ENCODE measurements around the gene CTNNA3.

The CTNNA3 gene

DNA sequence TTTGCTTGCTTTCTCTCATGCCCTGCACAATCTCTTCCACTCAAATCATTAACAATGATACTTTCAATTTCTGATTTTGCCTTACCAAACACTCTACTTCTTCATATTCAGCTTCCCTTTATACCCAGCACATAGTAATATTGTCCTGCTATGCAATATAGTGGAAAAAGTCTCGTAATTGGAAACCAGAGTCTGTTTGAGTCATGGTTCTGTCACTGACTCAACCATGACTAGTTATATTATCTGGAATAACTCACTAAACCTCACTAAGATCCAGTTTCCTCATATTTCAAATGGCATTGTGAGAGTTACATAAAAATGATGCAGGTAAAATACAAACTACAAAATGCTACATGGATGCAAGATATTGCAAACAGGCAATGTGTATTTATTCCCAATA lies 868.6 kb downstream of the CTNNA3 start:
- H3K4me1 ChIP-seq (ENCODE audit: control insufficient read depth, insufficient read depth, low read length, poor library complexity, severe bottlenecking) = no peaks in the 10 kb centered on the region
- no peaks in the 10 kb centered on the region for H3K27me3 ChIP-seq (replicated peaks; ENCODE audit: control insufficient read depth, insufficient read depth, low read length, poor library complexity, severe bottlenecking)
- no peaks in the 10 kb centered on the region for H3K9me3 ChIP-seq (ENCODE audit: control insufficient read depth, low read length)
- H3K27ac ChIP-seq (ENCODE audit: insufficient read depth, low read length, poor library complexity, severe bottlenecking) = no peak overlapping the region
- DNase-seq = no peak
- H3K4me3 ChIP-seq (ENCODE audit: insufficient read depth, low read depth, low read length, poor library complexity, severe bottlenecking) = no peak overlapping the region
- H3K36me3 ChIP-seq (ENCODE audit: control insufficient read depth, insufficient read depth, low read length) = no peaks in the 10 kb centered on the region

- no peaks in the 10 kb centered on the region for H3K36me3 ChIP-seq (ENCODE audit: control insufficient read depth, insufficient read depth, low read length)
- no peak for DNase-seq
- no peaks in the 10 kb centered on the region for H3K9me3 ChIP-seq (ENCODE audit: control insufficient read depth, low read length)
These were observed 872.7 kb downstream of the CTNNA3 start for GRCh38 chr10:66823301-66823700.

DNA sequence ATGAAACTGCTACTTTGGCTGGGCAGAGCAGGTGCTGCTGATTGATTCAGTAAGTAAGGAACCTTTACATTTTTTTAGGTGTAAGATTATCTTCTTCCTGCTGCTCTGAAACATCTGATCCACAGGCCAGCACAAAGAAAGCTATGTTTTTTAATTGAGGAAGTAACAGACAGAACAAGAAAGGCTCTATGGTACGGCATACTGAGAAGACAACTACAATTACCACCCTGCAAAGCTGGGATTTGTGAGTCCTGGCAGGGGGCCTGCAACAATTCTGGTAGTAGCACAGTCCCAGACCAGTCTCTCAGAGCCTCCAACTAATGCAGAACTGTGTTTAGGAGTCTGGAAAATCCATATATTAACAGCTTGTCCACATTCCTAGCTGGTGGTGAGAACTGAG lies 873.2 kb downstream of the CTNNA3 start:
- Histone ChIP-seq H3K27ac (ENCODE audit: insufficient read depth, low read length, poor library complexity, severe bottlenecking) (no peak overlapping the region), H3K27me3 (replicated peaks; ENCODE audit: control insufficient read depth, insufficient read depth, low read length, poor library complexity, severe bottlenecking) (no peaks in the 10 kb centered on the region), H3K4me3 (ENCODE audit: insufficient read depth, low read depth, low read length, poor library complexity, severe bottlenecking) (no peak overlapping the region), H3K9me3 (ENCODE audit: control insufficient read depth, low read length) (no peaks in the 10 kb centered on the region), H3K4me1 (ENCODE audit: control insufficient read depth, insufficient read depth, low read length, poor library complexity, severe bottlenecking) (no peaks in the 10 kb centered on the region), H3K36me3 (ENCODE audit: control insufficient read depth, insufficient read depth, low read length) (no peaks in the 10 kb centered on the region)
- no peak for DNase-seq

More at GRCh38 chr10:66823301-66823700, 872.7 kb downstream of the CTNNA3 start:
- H3K4me3 ChIP-seq (ENCODE audit: insufficient read depth, low read depth, low read length, poor library complexity, severe bottlenecking) = no peak overlapping the region
- H3K4me1 ChIP-seq (ENCODE audit: control insufficient read depth, insufficient read depth, low read length, poor library complexity, severe bottlenecking) = no peaks in the 10 kb centered on the region
- no peaks in the 10 kb centered on the region for H3K27me3 ChIP-seq (replicated peaks; ENCODE audit: control insufficient read depth, insufficient read depth, low read length, poor library complexity, severe bottlenecking)
- H3K27ac ChIP-seq (ENCODE audit: insufficient read depth, low read length, poor library complexity, severe bottlenecking) = no peak overlapping the region

- no peak overlapping the region for H3K27ac ChIP-seq (ENCODE audit: insufficient read depth, low read length, poor library complexity, severe bottlenecking)
- no peaks in the 10 kb centered on the region for H3K36me3 ChIP-seq (ENCODE audit: control insufficient read depth, insufficient read depth, low read length)
- no peaks in the 10 kb centered on the region for H3K4me1 ChIP-seq (ENCODE audit: control insufficient read depth, insufficient read depth, low read length, poor library complexity, severe bottlenecking)
- DNase-seq = no peak
- no peaks in the 10 kb centered on the region for H3K9me3 ChIP-seq (ENCODE audit: control insufficient read depth, low read length)
- no peaks in the 10 kb centered on the region for H3K27me3 ChIP-seq (replicated peaks; ENCODE audit: control insufficient read depth, insufficient read depth, low read length, poor library complexity, severe bottlenecking)
- no peak overlapping the region for H3K4me3 ChIP-seq (ENCODE audit: insufficient read depth, low read depth, low read length, poor library complexity, severe bottlenecking)
These were observed 876.3 kb downstream of the CTNNA3 start for GRCh38 chr10:66819691-66820090.

DNA sequence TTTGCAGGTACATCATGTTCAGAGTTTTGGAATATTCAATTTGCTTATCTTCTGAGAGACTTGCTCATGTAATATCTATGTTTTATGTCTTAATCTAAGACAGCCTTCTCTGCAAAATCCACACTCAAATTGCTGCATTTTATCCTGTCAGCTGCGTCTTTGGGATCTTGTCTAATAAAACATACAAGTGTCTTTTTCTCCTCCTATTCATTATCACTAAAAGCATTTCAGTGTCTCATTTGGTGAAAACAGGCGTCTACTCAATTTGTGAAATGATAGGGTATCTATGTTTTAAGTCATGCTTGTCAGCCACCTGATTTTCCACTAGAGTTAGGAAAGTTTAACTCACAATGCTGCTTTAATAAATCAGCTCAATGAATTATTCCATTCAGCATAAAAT lies 882.9 kb downstream of the CTNNA3 start:
- DNase-seq = no peak
- H3K27ac ChIP-seq (ENCODE audit: insufficient read depth, low read length, poor library complexity, severe bottlenecking) = no peak overlapping the region

DNA sequence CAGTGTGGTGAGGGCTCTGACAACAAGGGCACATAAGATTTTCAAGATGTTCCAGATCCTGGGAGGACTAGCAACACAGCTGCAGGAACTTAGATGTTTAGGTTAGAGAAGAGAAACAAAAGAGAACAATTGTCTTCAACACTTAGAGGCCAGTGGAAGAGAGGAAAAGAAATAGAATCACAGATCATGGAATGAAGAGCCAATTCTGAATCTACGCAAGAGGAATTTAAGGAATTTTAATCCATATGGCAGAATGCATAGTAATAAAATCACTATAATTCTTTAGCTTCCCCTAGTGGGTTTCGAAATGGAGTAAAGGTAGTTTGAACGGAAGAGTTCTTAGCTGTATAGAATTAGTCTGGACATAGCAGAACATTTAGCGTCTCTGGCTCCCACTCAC lies 884.8 kb downstream of the CTNNA3 start:
- Histone ChIP-seq H3K4me3 (ENCODE audit: insufficient read depth, low read depth, low read length, poor library complexity, severe bottlenecking) (no peak overlapping the region), H3K4me1 (ENCODE audit: control insufficient read depth, insufficient read depth, low read length, poor library complexity, severe bottlenecking) (no peaks in the 10 kb centered on the region), H3K27me3 (replicated peaks; ENCODE audit: control insufficient read depth, insufficient read depth, low read length, poor library complexity, severe bottlenecking) (no peaks in the 10 kb centered on the region), H3K36me3 (ENCODE audit: control insufficient read depth, insufficient read depth, low read length) (no peaks in the 10 kb centered on the region), H3K9me3 (ENCODE audit: control insufficient read depth, low read length) (no peaks in the 10 kb centered on the region), H3K27ac (ENCODE audit: insufficient read depth, low read length, poor library complexity, severe bottlenecking) (no peak overlapping the region)
- DNase-seq = no peak

More for the DNA sequence above, 882.9 kb downstream of the CTNNA3 start:
- Histone ChIP-seq H3K27me3 (replicated peaks; ENCODE audit: control insufficient read depth, insufficient read depth, low read length, poor library complexity, severe bottlenecking) (no peaks in the 10 kb centered on the region), H3K9me3 (ENCODE audit: control insufficient read depth, low read length) (no peaks in the 10 kb centered on the region), H3K4me1 (ENCODE audit: control insufficient read depth, insufficient read depth, low read length, poor library complexity, severe bottlenecking) (no peaks in the 10 kb centered on the region), H3K4me3 (ENCODE audit: insufficient read depth, low read depth, low read length, poor library complexity, severe bottlenecking) (no peak overlapping the region), H3K36me3 (ENCODE audit: control insufficient read depth, insufficient read depth, low read length) (no peaks in the 10 kb centered on the region)

GRCh38 chr10:66809402-66809801 lies 886.6 kb downstream of the CTNNA3 start:
- Histone ChIP-seq H3K9me3 (ENCODE audit: control insufficient read depth, low read length) (no peaks in the 10 kb centered on the region), H3K4me3 (ENCODE audit: insufficient read depth, low read depth, low read length, poor library complexity, severe bottlenecking) (no peak overlapping the region), H3K27ac (ENCODE audit: insufficient read depth, low read length, poor library complexity, severe bottlenecking) (no peak overlapping the region), H3K36me3 (ENCODE audit: control insufficient read depth, insufficient read depth, low read length) (no peaks in the 10 kb centered on the region), H3K4me1 (ENCODE audit: control insufficient read depth, insufficient read depth, low read length, poor library complexity, severe bottlenecking) (no peaks in the 10 kb centered on the region), H3K27me3 (replicated peaks; ENCODE audit: control insufficient read depth, insufficient read depth, low read length, poor library complexity, severe bottlenecking) (no peaks in the 10 kb centered on the region)
- no peak for DNase-seq

GRCh38 chr10:66805612-66806011 lies 890.4 kb downstream of the CTNNA3 start:
- H3K4me1 ChIP-seq (ENCODE audit: control insufficient read depth, insufficient read depth, low read length, poor library complexity, severe bottlenecking) = no peaks in the 10 kb centered on the region
- H3K9me3 ChIP-seq (ENCODE audit: control insufficient read depth, low read length) = no peaks in the 10 kb centered on the region
- H3K4me3 ChIP-seq (ENCODE audit: insufficient read depth, low read depth, low read length, poor library complexity, severe bottlenecking) = no peak overlapping the region
- no peak for DNase-seq
- H3K27me3 ChIP-seq (replicated peaks; ENCODE audit: control insufficient read depth, insufficient read depth, low read length, poor library complexity, severe bottlenecking) = no peaks in the 10 kb centered on the region
- no peak overlapping the region for H3K27ac ChIP-seq (ENCODE audit: insufficient read depth, low read length, poor library complexity, severe bottlenecking)
- no peaks in the 10 kb centered on the region for H3K36me3 ChIP-seq (ENCODE audit: control insufficient read depth, insufficient read depth, low read length)

- Histone ChIP-seq H3K27ac (ENCODE audit: insufficient read depth, low read length, poor library complexity, severe bottlenecking) (no peak overlapping the region), H3K36me3 (ENCODE audit: control insufficient read depth, insufficient read depth, low read length) (no peaks in the 10 kb centered on the region), H3K4me3 (ENCODE audit: insufficient read depth, low read depth, low read length, poor library complexity, severe bottlenecking) (no peak overlapping the region), H3K4me1 (ENCODE audit: control insufficient read depth, insufficient read depth, low read length, poor library complexity, severe bottlenecking) (no peaks in the 10 kb centered on the region), H3K27me3 (replicated peaks; ENCODE audit: control insufficient read depth, insufficient read depth, low read length, poor library complexity, severe bottlenecking) (no peaks in the 10 kb centered on the region), H3K9me3 (ENCODE audit: control insufficient read depth, low read length) (no peaks in the 10 kb centered on the region)
- DNase-seq = no peak
These were observed 891.0 kb downstream of the CTNNA3 start for GRCh38 chr10:66804962-66805361.

DNA sequence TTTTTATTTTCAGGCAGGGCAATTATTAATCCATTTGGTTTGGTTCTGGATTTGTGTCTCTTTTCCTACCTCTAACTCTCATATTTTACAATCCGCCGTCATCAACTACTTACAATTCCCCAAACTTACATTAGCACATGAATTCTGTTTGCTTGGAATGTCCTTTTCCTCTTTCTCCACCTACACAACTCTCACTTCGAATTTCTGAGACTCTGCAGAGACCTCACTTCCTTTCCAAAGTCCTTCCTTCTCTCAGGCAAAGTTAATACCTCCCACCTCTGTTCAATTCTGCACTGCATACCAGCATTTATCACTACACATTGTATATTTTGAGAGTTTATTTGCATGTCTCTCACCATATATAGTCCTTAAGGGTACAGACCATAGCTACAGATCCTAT lies 892.8 kb downstream of the CTNNA3 start:
- H3K4me3 ChIP-seq (ENCODE audit: insufficient read depth, low read depth, low read length, poor library complexity, severe bottlenecking) = no peak overlapping the region
- no peak overlapping the region for H3K27ac ChIP-seq (ENCODE audit: insufficient read depth, low read length, poor library complexity, severe bottlenecking)
- no peaks in the 10 kb centered on the region for H3K27me3 ChIP-seq (replicated peaks; ENCODE audit: control insufficient read depth, insufficient read depth, low read length, poor library complexity, severe bottlenecking)
- no peaks in the 10 kb centered on the region for H3K4me1 ChIP-seq (ENCODE audit: control insufficient read depth, insufficient read depth, low read length, poor library complexity, severe bottlenecking)
- H3K36me3 ChIP-seq (ENCODE audit: control insufficient read depth, insufficient read depth, low read length) = no peaks in the 10 kb centered on the region
- H3K9me3 ChIP-seq (ENCODE audit: control insufficient read depth, low read length) = no peaks in the 10 kb centered on the region
- no peak for DNase-seq

- Histone ChIP-seq H3K36me3 (ENCODE audit: control insufficient read depth, insufficient read depth, low read length) (no peaks in the 10 kb centered on the region), H3K4me3 (ENCODE audit: insufficient read depth, low read depth, low read length, poor library complexity, severe bottlenecking) (no peak overlapping the region), H3K9me3 (ENCODE audit: control insufficient read depth, low read length) (no peaks in the 10 kb centered on the region), H3K27ac (ENCODE audit: insufficient read depth, low read length, poor library complexity, severe bottlenecking) (no peak overlapping the region), H3K4me1 (ENCODE audit: control insufficient read depth, insufficient read depth, low read length, poor library complexity, severe bottlenecking) (no peaks in the 10 kb centered on the region), H3K27me3 (replicated peaks; ENCODE audit: control insufficient read depth, insufficient read depth, low read length, poor library complexity, severe bottlenecking) (no peaks in the 10 kb centered on the region)
- no peak for DNase-seq
These were observed 896.5 kb downstream of the CTNNA3 start for GRCh38 chr10:66799474-66799873.
